Measurements from ENCODE around the gene RCSD1. TPM values are rescaled to one million over a fixed set of nuclear protein-coding genes. Genes with fewer than 3 reads are reported as not detected.

The RCSD1 gene
- total RNA-seq, 4 donors from 2014 or later, result 1.8 to 21.3 (median 12.5) TPM

DNA sequence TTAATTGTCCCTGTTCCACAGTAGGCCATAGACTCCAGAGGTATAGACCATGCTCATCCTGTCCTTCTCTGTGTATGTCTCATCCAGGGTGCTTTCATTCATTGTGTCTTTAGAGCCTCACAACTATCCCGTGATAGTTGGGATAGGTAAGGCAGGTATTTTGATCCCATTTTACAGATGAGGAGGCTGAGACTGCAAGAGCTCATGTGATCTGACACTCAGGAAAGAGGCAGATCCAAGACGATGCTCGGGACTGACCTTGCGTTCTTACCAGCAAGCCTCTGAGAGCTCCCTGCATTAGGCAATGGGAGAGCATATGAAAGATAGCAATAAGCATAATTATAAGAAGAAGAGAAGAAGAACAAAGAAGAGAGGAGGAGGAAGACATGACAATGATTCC lies 42.8 kb downstream of the RCSD1 start:
- intact Hi-C loops (cut with DNase I; ENCODE audit: low total_unique reads), result no loop called here
- no peak overlapping the region for H3K4me3 ChIP-seq
- no peak for TF ChIP-seq POLR2A (IDR thresholded peaks at IDR 0.05)
- TF ChIP-seq, protein P1, sequence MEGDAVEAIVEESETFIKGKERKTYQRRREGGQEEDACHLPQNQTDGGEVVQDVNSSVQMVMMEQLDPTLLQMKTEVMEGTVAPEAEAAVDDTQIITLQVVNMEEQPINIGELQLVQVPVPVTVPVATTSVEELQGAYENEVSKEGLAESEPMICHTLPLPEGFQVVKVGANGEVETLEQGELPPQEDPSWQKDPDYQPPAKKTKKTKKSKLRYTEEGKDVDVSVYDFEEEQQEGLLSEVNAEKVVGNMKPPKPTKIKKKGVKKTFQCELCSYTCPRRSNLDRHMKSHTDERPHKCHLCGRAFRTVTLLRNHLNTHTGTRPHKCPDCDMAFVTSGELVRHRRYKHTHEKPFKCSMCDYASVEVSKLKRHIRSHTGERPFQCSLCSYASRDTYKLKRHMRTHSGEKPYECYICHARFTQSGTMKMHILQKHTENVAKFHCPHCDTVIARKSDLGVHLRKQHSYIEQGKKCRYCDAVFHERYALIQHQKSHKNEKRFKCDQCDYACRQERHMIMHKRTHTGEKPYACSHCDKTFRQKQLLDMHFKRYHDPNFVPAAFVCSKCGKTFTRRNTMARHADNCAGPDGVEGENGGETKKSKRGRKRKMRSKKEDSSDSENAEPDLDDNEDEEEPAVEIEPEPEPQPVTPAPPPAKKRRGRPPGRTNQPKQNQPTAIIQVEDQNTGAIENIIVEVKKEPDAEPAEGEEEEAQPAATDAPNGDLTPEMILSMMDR (IDR thresholded peaks at IDR 0.05), result no peak

DNA sequence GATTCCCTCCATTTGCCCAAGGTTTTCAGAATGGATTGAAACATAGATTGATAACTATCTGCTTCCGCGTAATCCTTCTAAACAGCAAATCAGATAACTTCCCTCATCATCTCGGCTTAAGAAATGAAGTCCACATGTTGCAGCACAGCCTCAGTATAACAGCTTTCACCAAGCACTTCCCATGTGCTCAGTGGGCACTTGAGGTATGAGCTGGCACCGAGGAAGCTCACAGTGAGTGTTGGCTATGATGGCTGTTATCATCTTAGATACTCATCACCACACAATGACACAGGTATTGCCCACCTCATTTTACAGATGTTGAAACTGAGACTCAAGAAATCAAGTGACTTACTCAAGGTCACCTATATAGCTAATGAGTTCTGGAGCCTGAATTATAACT lies 43.2 kb downstream of the RCSD1 start:
- no peak for TF ChIP-seq POLR2A (IDR thresholded peaks at IDR 0.05)
- TF ChIP-seq, protein P1 (IDR thresholded peaks at IDR 0.05), result no peak
- H3K9me3 ChIP-seq, result no peaks in the 10 kb centered on the region
- no peaks in the 10 kb centered on the region for H3K36me3 ChIP-seq
- no peak overlapping the region for H3K27ac ChIP-seq
- intact Hi-C loops (cut with DNase I; ENCODE audit: low total_unique reads), result no loop called here
- no peak overlapping the region for H3K4me3 ChIP-seq
- no peaks in the 10 kb centered on the region for H3K27me3 ChIP-seq
- H3K4me1 ChIP-seq, result no peaks in the 10 kb centered on the region
- no peak for DNase-seq

More for the DNA sequence above, 42.8 kb downstream of the RCSD1 start:
- no peak for DNase-seq
- no peaks in the 10 kb centered on the region for H3K9me3 ChIP-seq
- H3K27me3 ChIP-seq, result no peaks in the 10 kb centered on the region
- no peaks in the 10 kb centered on the region for H3K36me3 ChIP-seq
- H3K4me1 ChIP-seq, result no peaks in the 10 kb centered on the region
- no peak overlapping the region for H3K27ac ChIP-seq

DNA sequence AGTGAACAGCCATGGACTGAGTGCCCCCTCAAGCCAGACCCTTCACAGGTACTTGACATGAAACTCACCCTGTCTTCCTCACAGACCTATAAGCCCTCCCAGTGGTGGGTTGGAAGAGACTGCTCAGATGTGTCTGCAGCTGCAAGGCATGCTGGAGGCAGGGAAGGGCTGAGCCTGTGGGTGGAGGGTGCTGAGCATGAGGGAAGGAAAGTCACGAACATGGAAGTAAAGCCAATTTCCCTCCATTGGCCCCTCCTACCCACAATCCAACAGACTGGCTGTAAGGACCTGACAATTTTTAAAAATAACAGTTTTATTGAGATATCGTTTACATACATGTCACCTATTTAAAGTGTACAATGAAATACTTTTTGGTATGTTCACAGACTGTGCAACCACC lies 44.1 kb downstream of the RCSD1 start:
- TF ChIP-seq POLR2A (IDR thresholded peaks at IDR 0.05), result no peak
- TF ChIP-seq, protein P1 (IDR thresholded peaks at IDR 0.05), result no peak
- Histone ChIP-seq H3K36me3 (no peaks in the 10 kb centered on the region), H3K4me3 (no peak overlapping the region), H3K27ac (no peak overlapping the region), H3K27me3 (no peaks in the 10 kb centered on the region), H3K4me1 (no peaks in the 10 kb centered on the region), H3K9me3 (no peaks in the 10 kb centered on the region)
- no peak for DNase-seq
- intact Hi-C loops (cut with DNase I; ENCODE audit: low total_unique reads), result no loop called here

DNA sequence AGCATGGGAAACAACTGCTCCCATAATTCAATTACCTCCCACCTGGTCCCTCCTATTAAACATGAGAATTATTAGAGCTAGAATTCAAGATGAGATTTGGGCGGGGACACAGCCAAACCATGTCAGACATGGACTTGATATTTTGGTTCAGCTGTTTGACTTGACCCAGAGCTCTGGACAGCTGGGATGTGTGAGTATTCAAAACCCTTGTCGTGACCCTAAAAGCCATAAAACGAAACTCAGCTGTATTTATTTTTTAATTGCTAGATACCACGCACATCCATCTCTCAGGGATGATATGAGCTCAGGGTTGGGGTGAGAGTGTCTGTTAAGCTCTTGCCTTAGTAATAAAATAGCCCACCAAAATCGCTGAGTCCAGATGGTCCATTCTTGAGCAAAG lies 45.4 kb downstream of the RCSD1 start:
- Histone ChIP-seq H3K4me1 (no peaks in the 10 kb centered on the region), H3K36me3 (no peaks in the 10 kb centered on the region), H3K27ac (no peak overlapping the region), H3K4me3 (no peak overlapping the region), H3K27me3 (no peaks in the 10 kb centered on the region), H3K9me3 (no peaks in the 10 kb centered on the region)
- DNase-seq, result no peak
- TF ChIP-seq, protein P1 (IDR thresholded peaks at IDR 0.05), result no peak
- TF ChIP-seq POLR2A (IDR thresholded peaks at IDR 0.05), result no peak
- intact Hi-C loops (cut with DNase I; ENCODE audit: low total_unique reads), result no loop called here

DNA sequence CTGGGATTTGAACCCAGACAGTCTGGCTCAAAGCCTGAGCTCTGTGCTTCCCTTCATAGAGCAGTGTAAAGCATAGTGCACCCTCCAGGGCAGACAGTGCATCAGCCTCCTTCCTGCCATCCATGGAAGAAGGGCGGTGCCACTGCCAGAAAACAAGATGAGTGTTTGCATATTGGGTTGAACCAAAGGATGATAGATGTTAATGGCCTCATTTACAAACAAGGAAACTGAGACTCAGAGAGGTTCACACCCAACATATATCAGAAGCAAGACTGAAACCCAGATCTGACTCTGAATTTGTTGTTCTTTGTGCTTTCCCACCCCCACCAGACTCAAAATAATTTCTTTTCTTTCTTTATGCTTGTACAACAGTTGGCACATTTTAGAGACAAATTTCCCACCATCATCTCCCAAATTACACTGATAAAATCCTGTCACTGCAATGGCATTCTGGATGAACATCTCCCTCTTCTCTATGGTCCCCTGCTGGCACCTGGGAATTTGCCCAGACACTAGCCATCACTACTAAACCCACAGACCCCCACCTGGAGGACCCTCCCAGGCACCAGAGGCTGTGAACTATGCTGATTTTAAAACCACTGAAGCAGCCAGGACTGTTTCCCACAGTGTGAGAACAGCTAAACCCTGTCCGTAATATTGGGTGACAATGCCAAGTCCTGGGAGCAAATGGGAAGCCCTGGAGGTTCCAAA lies 46.3 kb downstream of the RCSD1 start:
- Histone ChIP-seq H3K4me3 (no peak overlapping the region), H3K27ac (no peak overlapping the region), H3K36me3 (no peaks in the 10 kb centered on the region), H3K9me3 (no peaks in the 10 kb centered on the region), H3K4me1 (no peaks in the 10 kb centered on the region), H3K27me3 (no peaks in the 10 kb centered on the region)
- DNase-seq, result no peak
- no peak for TF ChIP-seq POLR2A (IDR thresholded peaks at IDR 0.05)
- TF ChIP-seq, protein P1 (IDR thresholded peaks at IDR 0.05), result no peak
- intact Hi-C loops (cut with DNase I; ENCODE audit: low total_unique reads), result no loop called here

Measured in uterus (tissue), 4 donors.